Coronary artery (tissue), 2 donors: ENCODE data around the gene DSCAML1.

Experiments used
- DNase-seq: peaks from one replicate; pipeline ENCODE4 v3.0.0-alpha.2; 2017; ENCODE audit warnings: low spot score
- H3K27ac ChIP-seq, 2 donors: fragments of 200-600 bp; sonication (generic); one replicate each; pipeline ENCODE4 v1.5.1; 2016 to 2019
- H3K4me3 ChIP-seq: fragments of 200-600 bp; sonication (generic); 2 replicates; pipeline ENCODE4 v1.5.1; 2016; ENCODE audit warnings: mild to moderate bottlenecking, moderate library complexity
- CTCF ChIP-seq: fragments of 200-600 bp; sonication (generic); IDR thresholded peaks from one replicate; pipeline ENCODE4 v1.5.1; 2019; ENCODE audit warnings: antibody characterized with exemption

Gene DSCAML1

GRCh38 chr11:117809236-117810055 lies 12.4 kb upstream of the DSCAML1 start:
- no peak for DNase-seq
- peak overlapping the region; percentile 5 for H3K4me3 ChIP-seq
- peak overlapping the region in 1 of 2 donors; percentile 67 for H3K27ac ChIP-seq
- no peak for TF ChIP-seq CTCF

- no peak for TF ChIP-seq CTCF
- H3K4me3 ChIP-seq, result peak overlapping the region; percentile 5
- DNase-seq, result no peak
- peak overlapping the region in 1 of 2 donors; percentile 67 for H3K27ac ChIP-seq
Measured at GRCh38 chr11:117808784-117809183, 11.8 kb upstream of the DSCAML1 start.

- DNase-seq, result no peak
- H3K4me3 ChIP-seq, result no peak overlapping the region
- H3K27ac ChIP-seq, result no peak overlapping the region
- peak; percentile 89 for TF ChIP-seq CTCF
Measured at GRCh38 chr11:117807482-117808327, 10.7 kb upstream of the DSCAML1 start.

GRCh38 chr11:117806846-117807245 lies 9.8 kb upstream of the DSCAML1 start:
- no peak overlapping the region for H3K4me3 ChIP-seq
- H3K27ac ChIP-seq, result no peak overlapping the region
- DNase-seq, result no peak
- TF ChIP-seq CTCF, result no peak

- TF ChIP-seq CTCF, result no peak
- no peak for DNase-seq
- H3K27ac ChIP-seq, result no peak overlapping the region
- H3K4me3 ChIP-seq, result no peak overlapping the region
Measured at GRCh38 chr11:117805045-117805444, 8.0 kb upstream of the DSCAML1 start.

GRCh38 chr11:117803896-117804295 lies 6.9 kb upstream of the DSCAML1 start:
- no peak for TF ChIP-seq CTCF
- no peak for DNase-seq
- H3K27ac ChIP-seq, result no peak overlapping the region
- no peak overlapping the region for H3K4me3 ChIP-seq
